ENCODE measurements around the gene NEURL3.

Gene NEURL3

GRCh38 chr2:96540136-96540535, 35.0 kb upstream of the NEURL3 start:
- peaks cover 22% of the 10 kb centered on the region for H3K27me3 ChIP-seq (ENCODE audit: insufficient read depth, low read length)

DNA sequence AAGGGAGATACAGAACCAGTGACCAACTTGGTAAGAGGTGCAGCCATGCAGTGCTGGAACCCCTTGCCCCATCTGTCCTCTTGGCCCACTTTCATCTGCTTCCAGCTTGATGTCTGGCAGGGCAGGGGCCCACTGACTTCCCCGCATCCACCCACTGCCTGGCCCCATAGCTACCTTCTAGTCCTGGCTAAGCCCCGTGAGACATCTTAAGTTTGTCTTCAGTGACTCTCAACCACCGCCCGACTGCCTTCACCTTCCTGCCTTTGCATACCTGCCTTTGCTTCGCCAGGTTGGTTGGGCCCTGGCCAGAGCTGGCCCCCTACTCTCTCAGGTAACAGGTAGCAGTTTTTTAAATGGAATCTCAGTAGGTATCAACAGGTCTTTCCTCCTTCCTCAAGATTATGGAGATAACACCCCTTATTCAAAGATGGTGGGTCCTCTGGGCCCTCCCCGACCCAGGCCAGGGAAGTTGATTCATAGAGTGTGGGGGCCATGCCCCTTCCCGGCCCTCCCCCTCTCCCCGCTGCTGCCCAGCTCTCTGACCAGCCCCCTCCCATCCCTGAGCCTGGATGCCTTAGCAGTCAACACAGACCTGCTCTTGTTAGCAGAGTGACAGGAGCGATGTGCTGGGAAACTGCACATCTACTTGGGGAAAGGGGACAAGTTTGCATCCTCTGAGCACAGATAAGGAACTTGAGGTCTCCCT, 34.2 kb upstream of the NEURL3 start:
- WGBS (ENCODE audit: extremely low coverage, insufficient coverage, insufficient read length) = no CpG with 5 or more reads among the region's 9 CpGs
- no peak overlapping the region for H3K23ac ChIP-seq (ENCODE audit: low read length)
- H3K14ac ChIP-seq (ENCODE audit: low read length) = no peak overlapping the region
- H3K79me1 ChIP-seq (ENCODE audit: low read length) = no peaks in the 10 kb centered on the region
- H3K36me3 ChIP-seq (ENCODE audit: control insufficient read depth in 1 of 2, insufficient read depth in 2 of 2, low read length in 2 of 2) = no peaks in the 10 kb centered on the region
- no peak overlapping the region for H2BK120ac ChIP-seq (ENCODE audit: insufficient read depth, low read length, poor library complexity)
- H3K9me3 ChIP-seq (ENCODE audit: insufficient read depth, low read depth, low read length) = no peaks in the 10 kb centered on the region
- DNase-seq = no peak
- no peak overlapping the region for H4K91ac ChIP-seq (ENCODE audit: low read depth, low read length)
- peaks cover 9 to 16% of the 10 kb centered on the region in 2 experiments for H3K4me1 ChIP-seq (ENCODE audit: control insufficient read depth in 1 of 2, insufficient read depth in 2 of 2, low read length in 2 of 2)
- H3K4me3 ChIP-seq (ENCODE audit: low read depth, low read length) = no peak overlapping the region
- no peak overlapping the region for H3K27ac ChIP-seq (ENCODE audit: low read depth, low read length)
- H2AK5ac ChIP-seq (ENCODE audit: low read length) = no peak overlapping the region
- no peak overlapping the region for H3K4ac ChIP-seq (ENCODE audit: low read depth, low read length)
- H3K9ac ChIP-seq (ENCODE audit: low read length) = no peak overlapping the region
- H3K18ac ChIP-seq (ENCODE audit: low read length) = no peak overlapping the region
- H3K79me2 ChIP-seq (ENCODE audit: control insufficient read depth, insufficient read depth, low read length, poor library complexity) = no peaks in the 10 kb centered on the region
- H4K12ac ChIP-seq (ENCODE audit: low read depth, low read length) = no peak overlapping the region
- peaks cover 22% of the 10 kb centered on the region for H3K27me3 ChIP-seq (ENCODE audit: insufficient read depth, low read length)
- no peak overlapping the region for H2BK5ac ChIP-seq (ENCODE audit: low read depth, low read length, poor library complexity)
- no peak overlapping the region for H4K8ac ChIP-seq (ENCODE audit: low read depth, low read length)
- H2BK12ac ChIP-seq (ENCODE audit: low read length) = no peak overlapping the region
- no peak overlapping the region for H2AFZ ChIP-seq (ENCODE audit: insufficient read depth, low read length, poor library complexity)
- no peak overlapping the region for H3K4me2 ChIP-seq (ENCODE audit: low read length)

More at GRCh38 chr2:96540136-96540535, 35.0 kb upstream of the NEURL3 start:
- no peak overlapping the region for H2AFZ ChIP-seq (ENCODE audit: insufficient read depth, low read length, poor library complexity)
- H3K27ac ChIP-seq (ENCODE audit: low read depth, low read length) = no peak overlapping the region
- H3K79me1 ChIP-seq (ENCODE audit: low read length) = no peaks in the 10 kb centered on the region
- H3K9me3 ChIP-seq (ENCODE audit: insufficient read depth, low read depth, low read length) = no peaks in the 10 kb centered on the region
- no peak overlapping the region for H3K4me3 ChIP-seq (ENCODE audit: low read depth, low read length)
- no peak overlapping the region for H3K14ac ChIP-seq (ENCODE audit: low read length)
- no peak overlapping the region for H2BK120ac ChIP-seq (ENCODE audit: insufficient read depth, low read length, poor library complexity)
- no peak overlapping the region for H4K8ac ChIP-seq (ENCODE audit: low read depth, low read length)
- no CpG with 5 or more reads among the region's 5 CpGs for WGBS (ENCODE audit: extremely low coverage, insufficient coverage, insufficient read length)
- peak; percentile 70 to 75 for DNase-seq
- H3K4me2 ChIP-seq (ENCODE audit: low read length) = no peak overlapping the region
- H2AK5ac ChIP-seq (ENCODE audit: low read length) = no peak overlapping the region
- H3K36me3 ChIP-seq (ENCODE audit: control insufficient read depth in 1 of 2, insufficient read depth in 2 of 2, low read length in 2 of 2) = no peaks in the 10 kb centered on the region
- H3K18ac ChIP-seq (ENCODE audit: low read length) = no peak overlapping the region
- H3K23ac ChIP-seq (ENCODE audit: low read length) = no peak overlapping the region
- H4K91ac ChIP-seq (ENCODE audit: low read depth, low read length) = no peak overlapping the region
- H4K12ac ChIP-seq (ENCODE audit: low read depth, low read length) = no peak overlapping the region
- H3K9ac ChIP-seq (ENCODE audit: low read length) = no peak overlapping the region
- H3K4me1 ChIP-seq (ENCODE audit: control insufficient read depth in 1 of 2, insufficient read depth in 2 of 2, low read length in 2 of 2) = peaks cover 9 to 16% of the 10 kb centered on the region in 2 experiments
- no peak overlapping the region for H3K4ac ChIP-seq (ENCODE audit: low read depth, low read length)
- H2BK12ac ChIP-seq (ENCODE audit: low read length) = no peak overlapping the region
- no peaks in the 10 kb centered on the region for H3K79me2 ChIP-seq (ENCODE audit: control insufficient read depth, insufficient read depth, low read length, poor library complexity)
- no peak overlapping the region for H2BK5ac ChIP-seq (ENCODE audit: low read depth, low read length, poor library complexity)

DNA sequence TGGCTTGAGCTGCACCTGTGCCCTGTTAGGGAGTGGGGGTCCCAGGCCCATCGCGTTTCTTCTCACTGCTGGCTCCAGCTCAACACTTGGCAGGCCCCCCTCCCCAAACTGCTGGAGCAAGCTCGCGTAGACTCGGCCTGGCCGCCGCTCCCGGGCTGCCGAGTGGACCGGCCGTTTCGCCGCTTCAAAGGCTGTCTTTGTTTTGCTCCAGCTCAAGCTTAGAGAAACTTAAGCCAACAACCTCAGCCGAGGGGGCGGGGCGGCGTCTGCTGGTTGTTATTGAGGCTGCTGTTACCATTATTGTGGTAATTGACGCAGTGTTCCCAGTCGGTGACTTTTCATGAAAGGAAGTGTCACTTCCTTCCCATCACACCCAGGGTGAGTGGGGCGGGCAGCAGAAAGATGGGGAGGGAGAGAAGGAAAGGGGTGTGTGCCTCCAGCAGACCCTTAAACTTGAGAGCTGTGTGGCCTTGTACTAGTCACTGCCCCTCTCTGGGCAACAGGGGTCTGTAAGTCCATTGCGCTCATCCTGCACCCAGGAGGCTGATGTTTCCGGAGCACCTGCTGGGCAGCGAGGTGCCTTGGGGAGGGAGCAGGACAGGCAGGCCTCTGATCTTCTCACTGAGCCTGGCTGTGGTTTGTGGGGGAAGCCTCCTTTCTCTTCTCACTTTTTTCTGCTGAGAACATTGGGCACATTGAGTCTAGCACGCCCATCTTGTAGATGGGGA, 33.5 kb upstream of the NEURL3 start:
- Histone ChIP-seq H2BK12ac (ENCODE audit: low read length) (no peak overlapping the region), H3K27ac (ENCODE audit: low read depth, low read length) (no peak overlapping the region), H3K18ac (ENCODE audit: low read length) (no peak overlapping the region), H2AFZ (ENCODE audit: insufficient read depth, low read length, poor library complexity) (no peak overlapping the region), H3K79me1 (ENCODE audit: low read length) (no peaks in the 10 kb centered on the region), H2BK5ac (ENCODE audit: low read depth, low read length, poor library complexity) (no peak overlapping the region), H3K36me3 (ENCODE audit: control insufficient read depth in 1 of 2, insufficient read depth in 2 of 2, low read length in 2 of 2) (no peaks in the 10 kb centered on the region), H3K4ac (ENCODE audit: low read depth, low read length) (no peak overlapping the region), H3K27me3 (ENCODE audit: insufficient read depth, low read length) (peaks cover 22% of the 10 kb centered on the region), H3K23ac (ENCODE audit: low read length) (no peak overlapping the region), H3K4me2 (ENCODE audit: low read length) (no peak overlapping the region), H3K4me1 (ENCODE audit: control insufficient read depth in 1 of 2, insufficient read depth in 2 of 2, low read length in 2 of 2) (peaks cover 9 to 16% of the 10 kb centered on the region in 2 experiments), H3K79me2 (ENCODE audit: control insufficient read depth, insufficient read depth, low read length, poor library complexity) (no peaks in the 10 kb centered on the region), H3K9me3 (ENCODE audit: insufficient read depth, low read depth, low read length) (no peaks in the 10 kb centered on the region), H3K9ac (ENCODE audit: low read length) (no peak overlapping the region), H4K8ac (ENCODE audit: low read depth, low read length) (no peak overlapping the region), H2BK120ac (ENCODE audit: insufficient read depth, low read length, poor library complexity) (no peak overlapping the region), H4K91ac (ENCODE audit: low read depth, low read length) (no peak overlapping the region), H4K12ac (ENCODE audit: low read depth, low read length) (no peak overlapping the region), H3K4me3 (ENCODE audit: low read depth, low read length) (no peak overlapping the region), H2AK5ac (ENCODE audit: low read length) (no peak overlapping the region), H3K14ac (ENCODE audit: low read length) (no peak overlapping the region)
- WGBS (ENCODE audit: extremely low coverage, insufficient coverage, insufficient read length) = no CpG with 5 or more reads among the region's 24 CpGs
- peak in 1 of 2 donors; percentile 36 for DNase-seq

- WGBS (ENCODE audit: extremely low coverage, insufficient coverage, insufficient read length) = no CpG with 5 or more reads among the region's 36 CpGs
- Histone ChIP-seq H3K79me1 (ENCODE audit: low read length) (no peaks in the 10 kb centered on the region), H3K4me2 (ENCODE audit: low read length) (peak overlapping the region; percentile 86)
These were observed 32.8 kb upstream of the NEURL3 start for GRCh38 chr2:96537734-96538486.

More at GRCh38 chr2:96537734-96538486, 32.8 kb upstream of the NEURL3 start:
- Histone ChIP-seq H3K9ac (ENCODE audit: low read length) (no peak overlapping the region), H3K27ac (ENCODE audit: low read depth, low read length) (no peak overlapping the region), H3K9me3 (ENCODE audit: insufficient read depth, low read depth, low read length) (no peaks in the 10 kb centered on the region), H3K4me3 (ENCODE audit: low read depth, low read length) (no peak overlapping the region), H3K36me3 (ENCODE audit: control insufficient read depth in 1 of 2, insufficient read depth in 2 of 2, low read length in 2 of 2) (no peaks in the 10 kb centered on the region), H4K8ac (ENCODE audit: low read depth, low read length) (no peak overlapping the region), H3K79me2 (ENCODE audit: control insufficient read depth, insufficient read depth, low read length, poor library complexity) (no peaks in the 10 kb centered on the region), H2AFZ (ENCODE audit: insufficient read depth, low read length, poor library complexity) (no peak overlapping the region), H3K4me1 (ENCODE audit: control insufficient read depth in 1 of 2, insufficient read depth in 2 of 2, low read length in 2 of 2) (peaks cover 12 to 16% of the 10 kb centered on the region in 2 experiments), H2BK120ac (ENCODE audit: insufficient read depth, low read length, poor library complexity) (no peak overlapping the region), H3K18ac (ENCODE audit: low read length) (no peak overlapping the region), H2BK5ac (ENCODE audit: low read depth, low read length, poor library complexity) (no peak overlapping the region), H4K91ac (ENCODE audit: low read depth, low read length) (no peak overlapping the region), H3K14ac (ENCODE audit: low read length) (no peak overlapping the region), H4K12ac (ENCODE audit: low read depth, low read length) (no peak overlapping the region), H3K4ac (ENCODE audit: low read depth, low read length) (no peak overlapping the region), H3K23ac (ENCODE audit: low read length) (no peak overlapping the region), H2BK12ac (ENCODE audit: low read length) (no peak overlapping the region), H2AK5ac (ENCODE audit: low read length) (no peak overlapping the region), H3K27me3 (ENCODE audit: insufficient read depth, low read length) (peaks cover 22% of the 10 kb centered on the region)
- DNase-seq = no peak
